ENCODE measurements around the gene RNF141. TPM values are rescaled to one million over a fixed set of nuclear protein-coding genes. Genes with fewer than 3 reads are reported as not detected.

Gene RNF141
- total RNA-seq, result 10.9 TPM

GRCh38 chr11:10540915-10541560, at the start of gene RNF141:
Gene RNF141 (minus strand): TSS chr11:10541187. CDS start chr11:10534158, 7,029 bp downstream.
- peak within 1 kb of the TSS; percentile 93 to 94 for H3K27ac ChIP-seq
- H3K9me3 ChIP-seq, result no peaks in the 10 kb centered on the region
- peak; percentile 85 to 95 (median 91) for TF ChIP-seq CTCF (IDR thresholded peaks at IDR 0.05)
- no peaks in the 10 kb centered on the region for H3K36me3 ChIP-seq
- H3K27me3 ChIP-seq, result no peaks in the 10 kb centered on the region
- peak within 1 kb of the TSS; percentile 63 to 88 for H3K4me3 ChIP-seq
- intact Hi-C loops (cut with DNase I), result loop anchor here (1.0 to 10.0 kb wide), 2 partner anchors 27 to 136 kb away; partner anchors contain the start of gene LYVE1
- peak; percentile 79 to 97 for DNase-seq (ENCODE audit: low spot score in 2 of 2)
- H3K4me1 ChIP-seq, result peaks cover 0 to 32% of the 10 kb centered on the region in 2 donors

DNA sequence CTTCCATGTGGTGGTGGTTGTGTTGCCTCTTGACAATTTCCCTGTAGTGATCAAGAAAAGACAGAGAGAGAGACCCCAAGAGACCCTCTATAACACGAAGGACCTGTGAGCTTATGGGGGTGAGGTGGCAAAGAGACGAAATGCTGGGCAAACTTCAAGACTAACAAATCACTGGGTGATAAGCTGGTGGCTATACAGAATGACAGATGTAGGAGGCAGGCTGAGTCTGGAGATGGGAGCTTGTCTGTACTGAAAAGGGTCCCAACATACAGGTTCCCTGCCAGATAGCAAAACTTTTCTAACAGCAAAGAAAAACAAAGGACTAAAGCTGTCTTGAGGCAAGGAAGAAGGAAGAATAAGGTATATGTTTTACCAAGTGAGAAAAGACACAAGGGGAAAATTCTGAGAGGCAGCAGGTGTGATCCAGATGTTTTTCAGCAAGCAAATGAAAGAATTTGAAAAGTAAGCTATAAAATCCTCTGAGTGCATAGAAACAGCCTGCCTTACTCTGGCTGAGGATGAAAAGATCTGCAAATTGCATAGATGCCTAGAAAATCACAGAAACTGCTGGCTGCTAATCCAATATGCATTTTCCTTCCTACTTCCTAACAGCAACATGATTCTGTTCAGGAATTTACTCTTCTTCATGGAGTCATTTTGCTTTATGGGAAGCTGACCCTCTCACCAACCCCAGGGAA, 49.4 kb upstream of the RNF141 start:
- Histone ChIP-seq H3K27ac (peak overlapping the region; percentile 93 to 95), H3K36me3 (peaks cover 46 to 60% of the 10 kb centered on the region in 2 donors), H3K4me1 (peaks cover 23 to 47% of the 10 kb centered on the region in 2 donors), H3K4me3 (no peak overlapping the region), H3K27me3 (no peaks in the 10 kb centered on the region), H3K9me3 (no peaks in the 10 kb centered on the region)
- DNase-seq (ENCODE audit: low spot score in 2 of 2), result no peak
- intact Hi-C loops (cut with DNase I), result no loop called here
- no peak for TF ChIP-seq CTCF (IDR thresholded peaks at IDR 0.05)

- Histone ChIP-seq H3K4me1 (peaks cover 23 to 59% of the 10 kb centered on the region in 2 donors), H3K27me3 (no peaks in the 10 kb centered on the region), H3K9me3 (no peaks in the 10 kb centered on the region), H3K36me3 (peaks cover 38 to 62% of the 10 kb centered on the region in 2 donors), H3K27ac (peak overlapping the region; percentile 93 to 95), H3K4me3 (no peak overlapping the region)
- intact Hi-C loops (cut with DNase I), result no loop called here
- no peak for TF ChIP-seq CTCF (IDR thresholded peaks at IDR 0.05)
- DNase-seq (ENCODE audit: low spot score in 2 of 2), result no peak
Measured at GRCh38 chr11:10588904-10589303, 47.9 kb upstream of the RNF141 start.

- DNase-seq (ENCODE audit: low spot score in 2 of 2), result no peak
- Histone ChIP-seq H3K4me1 (peaks cover 20 to 60% of the 10 kb centered on the region in 2 donors), H3K4me3 (no peak overlapping the region), H3K27me3 (no peaks in the 10 kb centered on the region), H3K27ac (peak overlapping the region; percentile 93 to 95), H3K9me3 (no peaks in the 10 kb centered on the region), H3K36me3 (peaks cover 31 to 62% of the 10 kb centered on the region in 2 donors)
- TF ChIP-seq CTCF (IDR thresholded peaks at IDR 0.05), result no peak
- intact Hi-C loops (cut with DNase I), result loop anchor here (1.0 to 2.0 kb wide), 2 partner anchors 31 to 108 kb away; no protein-coding TSS in a partner anchor
Measured at GRCh38 chr11:10587995-10588394, 47.0 kb upstream of the RNF141 start.

GRCh38 chr11:10587388-10587787, 46.4 kb upstream of the RNF141 start:
- intact Hi-C loops (cut with DNase I), result loop anchor here (1.0 to 2.0 kb wide), 2 partner anchors 31 to 109 kb away; no protein-coding TSS in a partner anchor

More at GRCh38 chr11:10587388-10587787, 46.4 kb upstream of the RNF141 start:
- Histone ChIP-seq H3K9me3 (no peaks in the 10 kb centered on the region), H3K27me3 (no peaks in the 10 kb centered on the region), H3K4me3 (no peak overlapping the region), H3K4me1 (peaks cover 16 to 57% of the 10 kb centered on the region in 2 donors), H3K36me3 (peaks cover 31 to 68% of the 10 kb centered on the region in 2 donors), H3K27ac (peak overlapping the region; percentile 93 to 95)
- TF ChIP-seq CTCF (IDR thresholded peaks at IDR 0.05), result no peak
- DNase-seq (ENCODE audit: low spot score in 2 of 2), result no peak

All from ascending aorta (tissue), 2 donors.